C4-2B (cell line): ENCODE data around the gene DCK.
A peak's percentile ranks its signal among the peaks of the same experiment; 100 is the strongest.
"Not testable (repeated sequence)": the region's sequence is repeated elsewhere in the genome, so short reads cannot be mapped to it uniquely, and the experiment has no call there.

Experiments used
- H3K27ac ChIP-seq: fragments of 450-650 bp; 2 replicates; pipeline ENCODE4 v1.5.1; 2017
- ZFX ChIP-seq: fragments of 450-650 bp; IDR thresholded peaks from 2 replicates; pipeline ENCODE4 v1.6.1; 2017
- TF ChIP-seq, protein P1 (sequence below): fragments of 450-650 bp; conservative IDR thresholded peaks from 2 replicates; pipeline ENCODE4 v1.5.1; 2017; ENCODE audit warnings: mild to moderate bottlenecking

The DCK gene

DNA sequence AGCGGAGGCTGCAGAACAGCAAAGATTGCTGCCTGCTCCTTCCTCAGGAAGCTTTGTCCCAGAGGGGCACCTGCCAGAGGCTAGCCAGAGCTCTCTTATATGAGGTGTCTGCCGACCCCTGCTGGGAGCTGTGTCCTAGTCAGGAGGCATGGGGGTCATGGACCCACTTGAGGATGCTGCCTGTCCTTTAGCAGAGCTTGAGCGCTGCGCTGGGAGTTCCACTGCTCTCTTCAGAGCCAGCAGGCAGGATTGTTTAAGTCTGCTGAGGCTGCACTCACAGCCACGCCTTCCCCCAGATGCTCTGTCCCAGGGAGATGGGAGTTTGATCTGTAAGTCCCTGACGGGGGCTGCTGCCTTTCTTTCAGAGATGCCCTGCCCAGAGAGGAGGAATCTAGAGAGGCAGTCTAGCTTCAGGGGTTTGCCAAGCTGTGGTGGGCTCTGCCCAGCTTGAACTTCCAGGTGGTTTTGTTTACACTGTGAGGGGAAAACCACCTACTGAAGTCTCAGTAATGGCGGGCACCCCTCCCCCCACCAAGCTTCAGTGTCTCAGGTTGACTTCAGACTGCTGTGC, 10.9 kb downstream of the DCK start:
- H3K27ac ChIP-seq = no peak overlapping the region
- TF ChIP-seq ZFX = no peak
- TF ChIP-seq, protein P1, sequence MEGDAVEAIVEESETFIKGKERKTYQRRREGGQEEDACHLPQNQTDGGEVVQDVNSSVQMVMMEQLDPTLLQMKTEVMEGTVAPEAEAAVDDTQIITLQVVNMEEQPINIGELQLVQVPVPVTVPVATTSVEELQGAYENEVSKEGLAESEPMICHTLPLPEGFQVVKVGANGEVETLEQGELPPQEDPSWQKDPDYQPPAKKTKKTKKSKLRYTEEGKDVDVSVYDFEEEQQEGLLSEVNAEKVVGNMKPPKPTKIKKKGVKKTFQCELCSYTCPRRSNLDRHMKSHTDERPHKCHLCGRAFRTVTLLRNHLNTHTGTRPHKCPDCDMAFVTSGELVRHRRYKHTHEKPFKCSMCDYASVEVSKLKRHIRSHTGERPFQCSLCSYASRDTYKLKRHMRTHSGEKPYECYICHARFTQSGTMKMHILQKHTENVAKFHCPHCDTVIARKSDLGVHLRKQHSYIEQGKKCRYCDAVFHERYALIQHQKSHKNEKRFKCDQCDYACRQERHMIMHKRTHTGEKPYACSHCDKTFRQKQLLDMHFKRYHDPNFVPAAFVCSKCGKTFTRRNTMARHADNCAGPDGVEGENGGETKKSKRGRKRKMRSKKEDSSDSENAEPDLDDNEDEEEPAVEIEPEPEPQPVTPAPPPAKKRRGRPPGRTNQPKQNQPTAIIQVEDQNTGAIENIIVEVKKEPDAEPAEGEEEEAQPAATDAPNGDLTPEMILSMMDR = no peak

GRCh38 chr4:71005025-71005424, 11.6 kb downstream of the DCK start:
- H3K27ac ChIP-seq = not testable (repeated sequence)

DNA sequence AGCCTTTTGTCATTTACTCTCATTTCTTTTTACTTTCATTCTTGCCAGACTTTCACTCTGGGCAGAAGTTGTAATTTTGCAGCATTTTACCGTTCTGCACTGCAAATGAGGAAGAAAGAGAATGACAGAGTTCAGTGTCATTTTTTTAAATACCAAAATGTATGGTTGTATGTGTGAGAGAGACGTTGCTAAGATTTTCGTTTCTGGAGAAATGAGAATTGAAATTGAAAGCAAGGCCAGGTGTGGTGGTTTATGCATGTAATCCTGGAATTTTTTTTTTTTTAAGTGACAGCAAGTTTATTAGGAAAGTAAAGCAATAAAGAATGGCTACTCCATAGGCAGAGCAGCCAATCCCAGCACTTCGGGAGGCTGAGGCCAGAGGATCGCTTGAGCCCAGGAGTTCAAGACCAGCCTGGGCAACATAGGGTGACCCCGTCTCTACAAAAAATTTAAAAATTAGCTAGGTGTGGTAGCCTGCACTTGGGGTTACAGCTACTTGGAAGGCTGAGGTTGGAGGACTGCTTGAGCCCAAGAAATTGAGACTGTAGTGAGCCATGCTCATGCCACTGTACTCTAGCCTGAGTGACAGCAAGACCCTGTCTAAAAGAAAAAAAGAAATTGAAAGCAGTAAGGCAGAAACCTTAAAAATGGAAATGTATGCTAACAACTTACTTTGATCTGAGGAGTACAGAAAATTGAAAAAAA, 12.9 kb downstream of the DCK start:
- no peak overlapping the region for H3K27ac ChIP-seq
- TF ChIP-seq, protein P1 = no peak
- no peak for TF ChIP-seq ZFX

DNA sequence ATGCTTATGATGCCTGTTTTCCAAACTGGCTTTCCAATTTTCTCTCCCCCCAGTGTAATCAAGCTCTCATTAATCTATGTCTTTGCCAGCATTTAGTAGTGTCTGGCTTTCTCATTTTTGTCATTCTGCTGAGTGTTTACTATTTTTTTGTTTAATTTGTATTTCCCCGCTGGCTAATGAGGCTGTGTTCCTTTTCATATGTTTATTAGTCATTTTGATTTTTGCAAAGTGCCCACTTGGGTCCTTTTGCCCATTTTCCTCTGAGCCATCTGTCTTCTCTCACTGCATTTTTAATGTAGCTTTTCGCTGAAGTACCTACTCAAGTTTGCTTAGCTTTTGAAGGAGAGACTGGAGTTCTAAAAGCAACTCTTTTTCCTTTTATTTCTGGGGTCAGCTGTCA, 14.7 kb downstream of the DCK start:
- H3K27ac ChIP-seq = no peak overlapping the region
- TF ChIP-seq, protein P1 = no peak
- no peak for TF ChIP-seq ZFX

DNA sequence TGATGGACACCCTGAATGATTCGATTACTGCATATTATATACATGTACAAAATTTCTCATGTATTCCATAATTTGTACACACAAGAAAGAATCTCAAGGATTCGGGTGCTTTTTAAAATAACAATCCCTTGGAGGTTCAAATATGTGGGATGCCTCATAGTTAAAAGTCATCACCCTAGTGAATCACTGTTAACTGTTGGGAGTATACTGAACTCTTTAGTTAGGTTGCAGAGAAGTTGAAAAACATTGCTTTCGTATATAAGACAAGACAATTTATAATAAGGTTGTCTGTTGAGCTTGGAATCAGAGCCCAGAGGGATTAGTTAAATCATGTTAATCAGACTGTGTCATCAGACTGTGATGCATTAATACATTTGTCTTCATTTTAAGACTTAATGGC, 15.6 kb downstream of the DCK start:
- H3K27ac ChIP-seq = no peak overlapping the region
- TF ChIP-seq, protein P1 = no peak
- no peak for TF ChIP-seq ZFX

GRCh38 chr4:71009890-71010588, 16.6 kb downstream of the DCK start:
- no peak overlapping the region for H3K27ac ChIP-seq
- no peak for TF ChIP-seq ZFX
- TF ChIP-seq, protein P1 = peak; percentile 76

GRCh38 chr4:71011451-71011850, 18.0 kb downstream of the DCK start:
- TF ChIP-seq, protein P1 = no peak
- no peak for TF ChIP-seq ZFX
- no peak overlapping the region for H3K27ac ChIP-seq

DNA sequence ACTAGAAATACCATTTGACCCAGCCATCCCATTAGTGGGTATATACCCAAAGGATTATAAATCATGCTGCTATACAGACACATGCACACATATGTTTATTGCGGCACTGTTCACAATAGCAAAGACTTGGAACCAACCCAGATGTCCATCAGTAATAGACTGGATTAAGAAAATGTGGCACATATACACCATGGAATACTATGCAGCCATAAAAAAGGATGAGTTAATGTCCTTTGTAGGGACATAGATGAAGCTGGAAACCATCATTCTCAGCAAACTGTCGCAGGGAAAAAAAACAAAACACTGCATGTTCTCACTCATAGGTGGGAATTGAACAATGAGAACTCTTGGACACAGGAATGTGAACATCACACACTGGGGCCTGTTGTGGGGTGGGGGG, 23.9 kb downstream of the DCK start:
- H3K27ac ChIP-seq = not testable (repeated sequence)
